Hippocampal formation (tissue), 2 donors: ENCODE data around the gene MPHOSPH9.

ENCODE experiments used
- DNase-seq, 2 donors: peaks; one replicate each; lab custom pipeline; 2025; lab: John Stamatoyannopoulos, UW

Gene MPHOSPH9, protein sequence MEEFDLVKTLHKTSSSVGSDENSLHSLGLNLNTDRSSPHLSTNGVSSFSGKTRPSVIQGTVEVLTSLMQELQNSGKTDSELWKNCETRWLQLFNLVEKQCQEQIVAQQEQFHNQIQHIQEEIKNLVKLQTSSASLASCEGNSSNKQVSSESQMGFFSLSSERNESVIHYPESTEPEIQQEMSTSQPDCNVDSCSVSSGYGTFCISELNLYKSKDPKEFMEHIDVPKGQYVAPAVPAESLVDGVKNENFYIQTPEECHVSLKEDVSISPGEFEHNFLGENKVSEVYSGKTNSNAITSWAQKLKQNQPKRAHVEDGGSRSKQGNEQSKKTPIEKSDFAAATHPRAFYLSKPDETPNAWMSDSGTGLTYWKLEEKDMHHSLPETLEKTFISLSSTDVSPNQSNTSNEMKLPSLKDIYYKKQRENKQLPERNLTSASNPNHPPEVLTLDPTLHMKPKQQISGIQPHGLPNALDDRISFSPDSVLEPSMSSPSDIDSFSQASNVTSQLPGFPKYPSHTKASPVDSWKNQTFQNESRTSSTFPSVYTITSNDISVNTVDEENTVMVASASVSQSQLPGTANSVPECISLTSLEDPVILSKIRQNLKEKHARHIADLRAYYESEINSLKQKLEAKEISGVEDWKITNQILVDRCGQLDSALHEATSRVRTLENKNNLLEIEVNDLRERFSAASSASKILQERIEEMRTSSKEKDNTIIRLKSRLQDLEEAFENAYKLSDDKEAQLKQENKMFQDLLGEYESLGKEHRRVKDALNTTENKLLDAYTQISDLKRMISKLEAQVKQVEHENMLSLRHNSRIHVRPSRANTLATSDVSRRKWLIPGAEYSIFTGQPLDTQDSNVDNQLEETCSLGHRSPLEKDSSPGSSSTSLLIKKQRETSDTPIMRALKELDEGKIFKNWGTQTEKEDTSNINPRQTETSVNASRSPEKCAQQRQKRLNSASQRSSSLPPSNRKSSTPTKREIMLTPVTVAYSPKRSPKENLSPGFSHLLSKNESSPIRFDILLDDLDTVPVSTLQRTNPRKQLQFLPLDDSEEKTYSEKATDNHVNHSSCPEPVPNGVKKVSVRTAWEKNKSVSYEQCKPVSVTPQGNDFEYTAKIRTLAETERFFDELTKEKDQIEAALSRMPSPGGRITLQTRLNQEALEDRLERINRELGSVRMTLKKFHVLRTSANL

DNA sequence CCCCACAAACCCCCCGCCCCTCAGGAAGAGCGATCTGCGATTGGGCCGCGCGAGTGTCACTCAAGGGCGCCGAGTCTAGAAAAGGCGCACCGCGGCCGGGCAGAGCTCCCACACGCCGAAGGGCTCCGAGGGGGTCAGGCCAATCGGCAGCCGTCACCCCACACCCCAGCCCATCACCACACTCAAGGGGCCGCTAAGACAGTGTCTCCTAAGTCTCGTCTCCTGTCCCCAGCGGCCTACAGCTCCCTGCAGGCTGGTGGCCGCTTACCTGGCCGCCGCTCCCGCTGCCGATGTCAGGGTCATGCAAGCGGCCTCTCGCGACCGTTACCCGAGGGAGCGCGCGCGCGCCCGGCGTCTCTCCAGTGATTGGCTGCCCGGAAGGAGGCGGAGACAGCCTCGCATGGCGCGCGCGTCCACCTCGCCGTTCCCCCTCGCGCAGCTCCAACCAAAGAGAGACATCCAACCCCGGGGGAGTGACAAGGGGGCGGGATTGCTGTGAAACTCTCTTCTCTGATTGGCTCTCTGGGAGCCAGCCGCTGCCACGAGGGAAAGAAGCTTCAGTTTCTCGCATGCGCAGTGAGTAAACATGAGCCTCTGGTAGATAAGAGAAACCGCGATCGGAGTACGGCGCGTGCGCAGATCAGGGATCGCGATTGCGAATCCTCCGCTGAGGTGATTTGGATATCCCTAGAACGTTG is at the start of gene MPHOSPH9, which contains the start of gene MTRFR:
TSS of gene MPHOSPH9 (minus strand) at position 335 of the 698 bp plus-strand sequence. CDS start 2,777 bp downstream, outside the sequence.
TSS of gene MTRFR (plus strand) at position 630 of the 698 bp plus-strand sequence. CDS start 20,239 bp downstream, outside the sequence.
- peak; percentile 98 to 99 for DNase-seq

DNA sequence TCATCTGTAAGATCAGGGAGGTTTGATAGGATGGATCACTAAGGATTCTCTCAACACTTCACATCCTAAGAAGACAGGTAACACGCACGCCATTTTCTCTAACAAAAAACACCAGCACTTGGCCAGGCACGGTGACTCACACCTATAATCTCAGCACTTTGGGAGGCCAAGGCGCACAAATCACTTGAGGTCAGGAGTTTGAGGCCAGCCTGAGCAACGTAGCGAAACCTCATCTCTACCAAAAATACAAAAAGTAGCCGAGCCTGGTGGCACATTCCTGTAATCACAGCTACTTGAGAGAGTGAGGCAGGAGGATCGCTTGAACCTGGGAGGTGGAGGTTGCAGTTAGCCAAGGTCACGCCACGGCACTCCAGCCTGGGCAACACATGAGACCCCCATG is 49.2 kb upstream of the MPHOSPH9 start:
- no peak for DNase-seq

DNA sequence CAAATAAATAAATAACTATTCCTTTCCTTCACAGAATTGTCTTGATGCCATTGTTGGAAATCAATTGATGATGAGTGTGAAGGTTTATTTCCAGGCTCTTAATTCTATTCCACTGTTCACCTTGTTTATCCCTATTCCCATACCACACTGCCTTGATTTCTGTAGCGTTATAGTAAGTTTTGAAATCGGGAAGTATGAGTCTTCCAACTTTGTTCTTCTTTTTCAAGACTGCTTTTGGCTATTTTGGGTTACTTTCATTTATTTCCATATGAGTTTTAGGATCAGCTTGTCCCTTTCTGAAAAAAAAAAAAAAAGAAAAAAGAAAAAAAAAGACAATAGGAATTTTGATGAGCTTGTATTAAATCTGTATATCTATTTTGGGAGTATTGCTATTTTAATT is 48.0 kb upstream of the MPHOSPH9 start:
- no peak for DNase-seq

DNA sequence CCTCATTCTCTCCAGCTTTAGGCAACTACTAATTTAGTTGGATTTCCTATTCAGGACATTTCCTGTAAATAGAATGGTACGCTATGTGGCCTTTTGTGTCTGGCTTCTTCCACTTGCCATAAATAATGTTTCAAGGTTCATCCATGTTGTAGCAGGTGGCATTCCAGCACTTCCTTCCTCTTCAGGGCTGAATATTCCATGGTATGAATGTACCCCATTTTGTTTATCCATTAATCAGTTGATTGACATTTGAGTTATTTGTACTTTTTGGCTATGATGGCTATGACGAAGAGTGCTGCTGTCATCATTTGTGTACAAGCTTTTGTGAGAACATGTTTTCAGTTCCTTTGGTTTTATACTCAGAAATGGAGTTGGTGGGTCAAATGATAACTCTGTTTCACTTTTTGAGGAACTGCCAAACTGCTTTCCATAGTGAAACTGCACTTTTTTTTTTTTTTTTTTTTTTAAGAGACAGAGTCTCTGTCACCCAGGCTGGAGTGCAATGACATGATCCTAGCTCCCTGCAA is 45.2 kb upstream of the MPHOSPH9 start:
- no peak for DNase-seq

DNA sequence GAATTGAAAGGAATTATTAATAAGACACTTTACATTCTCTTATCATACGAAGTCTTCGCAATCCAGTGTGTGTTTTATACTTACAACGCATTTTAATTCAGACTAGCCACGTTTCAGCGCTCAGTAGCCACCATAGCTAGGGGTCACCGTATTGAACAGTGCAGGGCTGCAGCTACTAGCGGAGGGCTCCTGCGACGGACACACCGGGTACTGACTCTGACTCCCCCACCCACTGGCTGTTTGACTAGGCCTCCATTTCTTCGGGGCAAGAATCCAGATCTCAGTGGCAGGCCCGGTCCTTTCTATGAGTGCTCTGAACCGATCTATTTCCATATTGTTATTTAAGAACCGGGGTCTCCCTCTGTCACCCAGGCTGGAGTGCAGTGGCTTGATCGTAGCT is 40.2 kb upstream of the MPHOSPH9 start:
- DNase-seq: no peak

- DNase-seq: peak; percentile 50 to 61
Observed at GRCh38 chr12:123271001-123271668, 38.2 kb upstream of the MPHOSPH9 start.

DNA sequence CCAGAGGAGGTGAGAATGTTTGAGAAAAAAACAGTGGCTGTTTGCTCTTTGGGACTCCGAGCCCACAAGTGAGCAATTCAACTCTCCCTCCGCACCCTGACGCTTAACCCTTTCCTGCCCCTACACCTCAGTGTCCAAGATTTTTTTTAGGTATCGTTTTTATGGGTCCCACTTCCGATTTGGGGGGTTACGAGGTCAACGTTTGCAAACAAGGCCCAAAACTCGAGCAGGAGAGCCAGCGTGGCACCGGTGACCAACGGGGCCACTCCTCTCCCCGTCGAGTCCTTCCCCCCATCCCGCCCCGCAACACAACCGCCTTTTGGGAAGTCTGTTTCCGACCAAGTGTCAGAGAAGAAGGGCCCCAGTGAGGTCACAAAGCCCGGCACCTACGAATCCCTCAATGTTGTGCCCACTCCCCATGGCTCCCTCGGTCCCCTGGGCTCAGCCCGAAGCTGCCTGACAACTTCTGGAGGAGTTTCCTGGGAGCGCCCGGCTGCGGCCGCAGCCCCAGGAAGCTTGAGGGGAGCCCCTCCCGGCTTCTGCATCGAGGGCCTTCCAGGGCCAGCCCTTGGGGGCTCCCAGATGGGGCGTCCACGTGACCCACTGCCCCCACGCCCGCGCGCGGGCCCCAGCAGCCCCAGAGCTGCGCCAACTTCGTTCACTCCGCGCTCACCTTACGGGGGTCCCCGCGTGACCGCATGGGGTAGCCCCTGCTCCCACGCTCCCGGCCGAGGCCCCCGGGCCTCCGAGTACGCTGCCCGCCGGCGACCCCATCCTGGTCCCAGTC is 37.5 kb upstream of the MPHOSPH9 start:
- peak in 1 of 2 donors; percentile 19 for DNase-seq

- no peak for DNase-seq
Observed at GRCh38 chr12:123269896-123270213, 36.9 kb upstream of the MPHOSPH9 start.

- DNase-seq: peak; percentile 88 to 94
Observed at GRCh38 chr12:123269395-123269892, 36.5 kb upstream of the MPHOSPH9 start.

DNA sequence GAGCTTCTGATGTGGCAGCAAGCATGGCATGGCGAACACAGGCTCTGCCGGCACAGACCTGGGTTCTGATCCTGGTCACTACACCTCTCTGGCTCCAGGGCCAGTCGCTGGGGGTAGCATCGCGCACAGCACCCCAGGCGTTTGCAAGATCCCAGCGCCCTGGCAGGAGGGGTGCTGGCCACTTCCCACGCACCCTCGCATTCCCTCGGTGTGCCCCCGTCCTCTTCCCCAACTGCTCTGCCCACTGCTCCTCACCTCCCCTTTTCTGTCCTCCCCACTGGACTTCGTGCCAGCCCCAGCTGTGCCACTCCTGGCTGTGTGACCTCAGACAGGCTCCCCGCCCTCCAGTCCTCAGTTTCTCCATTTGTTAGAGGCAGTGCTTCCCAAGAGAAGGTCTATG is 35.9 kb upstream of the MPHOSPH9 start:
- peak in 1 of 2 donors; percentile 56 for DNase-seq

GRCh38 chr12:123267991-123268843 is 35.3 kb upstream of the MPHOSPH9 start:
- peak; percentile 78 to 79 for DNase-seq

GRCh38 chr12:123267335-123267920 is 34.5 kb upstream of the MPHOSPH9 start:
- no peak for DNase-seq

- no peak for DNase-seq
Observed at GRCh38 chr12:123266679-123267277, 33.8 kb upstream of the MPHOSPH9 start.

DNA sequence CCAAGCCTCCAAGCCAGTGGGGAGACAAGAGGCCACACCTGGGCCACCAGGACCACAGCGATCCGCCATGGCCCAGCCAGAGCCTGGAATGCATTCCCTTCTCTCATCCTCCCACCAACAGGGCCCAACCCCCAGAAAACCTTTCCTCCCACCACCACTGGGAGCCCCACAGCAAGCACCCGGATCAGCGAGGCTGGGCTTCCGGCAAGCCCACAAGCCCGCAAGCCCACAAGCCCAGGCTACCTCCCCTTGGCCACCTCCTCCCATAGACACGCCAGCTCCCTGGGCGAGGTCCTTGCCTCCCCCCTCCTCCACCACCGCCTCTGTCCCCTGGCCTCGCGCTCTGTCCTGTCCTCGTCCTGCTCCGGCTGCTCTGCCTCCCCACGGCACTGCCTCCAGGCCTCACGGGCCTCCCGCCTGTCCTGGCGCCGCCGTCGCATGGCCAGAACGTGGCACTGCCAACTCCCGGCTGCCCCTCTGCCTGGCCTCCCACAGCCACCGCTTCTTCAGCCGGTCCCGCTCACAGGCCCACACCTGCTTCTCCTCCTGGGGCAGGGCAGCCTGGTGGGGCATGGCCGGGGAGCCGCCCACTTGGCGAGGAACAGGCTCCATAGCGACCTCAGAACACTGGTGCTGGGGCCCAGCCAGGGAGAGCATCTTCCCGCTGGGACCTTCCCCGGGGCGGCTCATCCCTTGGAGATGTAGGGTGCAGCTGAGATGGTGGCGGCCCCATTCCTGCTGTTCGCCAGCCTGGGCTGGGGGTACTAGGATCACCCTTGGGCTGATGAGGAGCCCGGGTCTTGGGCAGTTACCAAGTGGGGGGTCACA is 33.1 kb upstream of the MPHOSPH9 start:
- DNase-seq: no peak

DNA sequence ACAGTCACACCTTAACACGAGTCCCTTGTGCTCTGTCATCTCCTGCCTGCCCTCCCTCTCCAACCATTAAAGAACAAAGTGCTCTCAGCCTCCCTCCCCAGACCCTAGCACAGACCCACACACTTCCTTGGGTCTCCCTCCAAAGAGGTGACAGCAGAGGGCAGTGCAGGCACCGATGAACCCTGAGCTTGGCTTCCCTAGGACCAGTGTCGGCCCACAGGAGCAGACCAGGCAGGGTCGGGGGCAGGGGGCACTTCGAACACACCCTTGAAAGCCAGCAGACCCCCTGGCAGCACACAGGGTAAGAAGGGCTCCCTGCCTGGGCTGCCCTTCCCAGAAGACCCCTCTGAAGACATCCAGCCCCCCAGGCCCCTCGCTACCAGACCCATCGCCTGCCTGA is 31.7 kb upstream of the MPHOSPH9 start:
- DNase-seq: no peak

DNA sequence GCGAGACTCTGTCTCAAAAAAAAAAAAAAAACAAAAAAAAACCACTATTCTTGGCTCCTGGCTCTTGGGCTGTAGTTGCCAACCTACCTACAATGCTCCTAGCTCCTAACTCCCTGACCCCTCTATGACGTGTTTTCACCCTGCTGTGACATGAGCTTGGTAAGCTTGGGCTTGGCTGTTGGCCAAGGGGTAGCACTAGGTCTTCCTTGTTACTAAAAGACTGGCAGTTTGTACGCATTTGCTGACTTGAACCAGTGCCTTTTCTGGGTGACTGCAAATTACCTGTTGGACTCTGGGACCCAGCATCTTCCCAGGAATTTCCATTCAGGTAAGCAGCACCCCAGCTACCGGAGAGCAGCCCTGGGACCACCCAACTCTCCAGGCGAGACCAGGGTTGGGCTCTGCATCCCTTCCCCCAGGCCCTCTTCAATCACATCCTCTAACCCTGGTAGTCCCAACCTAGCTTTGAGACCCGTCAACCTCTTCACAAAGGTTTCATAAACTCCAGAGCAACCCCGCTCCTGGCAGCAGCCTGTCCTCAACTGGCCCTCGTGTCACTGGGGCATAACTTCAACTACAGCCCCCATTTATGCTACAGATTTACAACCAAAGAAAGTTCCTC is 30.4 kb upstream of the MPHOSPH9 start:
- DNase-seq: no peak

GRCh38 chr12:123261196-123261595 is 28.3 kb upstream of the MPHOSPH9 start:
- DNase-seq: no peak
